GM12878 (cell line): ENCODE measurements around the gene TMEM39B. TPM values are rescaled to one million over a fixed set of nuclear protein-coding genes. Genes with fewer than 3 reads are reported as not detected.

Experiments
- ATAC-seq: fragments of 200-7000 bp; cut with Tn5 transposase; 3 replicates; pipeline ENCODE4 v1.9.1; 2020; ENCODE audit warnings: mild to moderate bottlenecking, moderate library complexity
- BruUV-seq: library from RNA; stranded (reverse); fragments of 400-500 nt; replicated peaks from 2 replicates; lab custom pipeline; 2021; lab: Mats Ljungman, UMichigan
- CTCF ChIA-PET: fragments of 300-600 bp; sonication (Branson Sonifier 250); formaldehyde crosslinking; extraction: SDS; loops from one replicate; lab custom pipeline; 2021; ENCODE audit warnings: inconsistent platforms; lab: Yijun Ruan, JAX
- POLR2A ChIA-PET: fragments of 350-600 bp; formaldehyde crosslinking; extraction: SDS; loops from one replicate; lab custom pipeline; 2021; ENCODE audit warnings: inconsistent platforms; lab: Charles Lee
- RAD21 ChIA-PET: fragments of 300-600 bp; sonication (Branson Sonifier 250); formaldehyde crosslinking; loops from one replicate; lab custom pipeline; 2023; ENCODE audit warnings: antibody characterized with exemption; ENCODE audit not compliant: unreplicated experiment; lab: Charles Lee
- SMC1A ChIA-PET: fragments of 300-600 bp; sonication (Branson Sonifier 250); formaldehyde crosslinking; loops from one replicate; lab custom pipeline; 2023; ENCODE audit not compliant: unreplicated experiment, uncharacterized antibody; lab: Charles Lee
- DNase-seq: peaks from one replicate; pipeline ENCODE4 v3.0.0-alpha.2; 2011; ENCODE audit warnings: low read depth, low spot score
- FAIRE-seq: peaks from 3 replicates; lab custom pipeline; 2011; peaks lifted over from hg19 to GRCh38; lab: Jason Lieb, UNC
- H2AFZ ChIP-seq: 2 replicates; pipeline ENCODE4 v1.6.0; 2011; ENCODE audit warnings: low read depth, low read length, control low read depth; ENCODE audit not compliant: control insufficient read depth
- H3K27ac ChIP-seq: 2 replicates; pipeline ENCODE4 v1.5.1; 2011; ENCODE audit warnings: control low read depth; ENCODE audit not compliant: control insufficient read depth, insufficient read depth
- H3K27me3 ChIP-seq, 2 experiments: replicated peaks in 1 of 2; 2 replicates each; pipeline versions ENCODE4 v1.6.0 to v1.6.1; 2011; ENCODE audit warnings: low read length in 1 of 2; ENCODE audit not compliant: control insufficient read depth in 2 of 2, insufficient read depth in 2 of 2
- H3K36me3 ChIP-seq, 2 experiments: 2 replicates each; pipeline ENCODE4 v1.5.1; 2011; ENCODE audit warnings: low read length in 1 of 2; ENCODE audit not compliant: control insufficient read depth in 2 of 2, insufficient read depth in 2 of 2
- H3K4me1 ChIP-seq: 2 replicates; pipeline ENCODE4 v1.6.1; 2011; ENCODE audit warnings: mild to moderate bottlenecking, low read length, moderate library complexity, mixed read lengths; ENCODE audit not compliant: control insufficient read depth, insufficient read depth
- H3K4me2 ChIP-seq: 2 replicates; pipeline ENCODE4 v1.6.0; 2011; ENCODE audit warnings: control low read depth; ENCODE audit not compliant: control insufficient read depth, insufficient read depth
- H3K4me3 ChIP-seq: fragments of 200-600 bp; sonication (generic); 2 replicates; pipeline ENCODE4 v1.5.1; 2016
- H3K79me2 ChIP-seq: 2 replicates; pipeline ENCODE4 v1.6.0; 2011; ENCODE audit warnings: low read length; ENCODE audit not compliant: control insufficient read depth, insufficient read depth
- H3K9ac ChIP-seq: 2 replicates; pipeline ENCODE4 v1.8.0; 2011; ENCODE audit warnings: low read length, control low read depth, mixed read lengths; ENCODE audit not compliant: control insufficient read depth, insufficient read depth
- H3K9me3 ChIP-seq: replicated peaks from 3 replicates; pipeline ENCODE4 v1.5.1; 2011; ENCODE audit warnings: mild to moderate bottlenecking, low read length; ENCODE audit not compliant: control insufficient read depth, insufficient read depth
- H4K20me1 ChIP-seq: 2 replicates; pipeline ENCODE4 v1.6.0; 2011; ENCODE audit not compliant: control insufficient read depth, insufficient read depth
- IKZF1 ChIP-seq: fragments of 450-650 bp; conservative IDR thresholded peaks from 2 replicates; pipeline ENCODE4 v1.6.1; 2017; ENCODE audit warnings: antibody characterized with exemption, mild to moderate bottlenecking
- POLR2AphosphoS5 ChIP-seq: IDR thresholded peaks from 2 replicates; pipeline ENCODE4 v1.6.1; 2011; ENCODE audit warnings: mild to moderate bottlenecking, low read length, inconsistent platforms
- WGBS: methylation state at CpG from one replicate; pipeline ENCODE4 v1.1.6; 2016; ENCODE audit warnings: low lambda C conversion rate; ENCODE audit not compliant: insufficient replicate concordance, insufficient coverage; ENCODE audit errors: missing lambda C conversion rate; 5-methylcytosine and 5-hydroxymethylcytosine counted together
- in situ Hi-C: fragments of 300-500 bp; cut with MboI; formaldehyde crosslinking; loops from 9 replicates; pipeline ENCODE4 v1.14.3; 2018; ENCODE audit warnings: mixed read lengths
- intact Hi-C: fragments of 100-400 bp; cut with micrococcal nuclease; formaldehyde crosslinking; loops from one replicate; pipeline ENCODE4 v1.14.2; 2022; ENCODE audit not compliant: unreplicated experiment
- polyA plus RNA-seq, 11 experiments: library from polyadenylated mRNA; depleted of rRNA in 4 of 11; unstranded in 6 of 11; stranded (reverse) in 5 of 11; fragments of >200 nt; fragmentation: Nextera tagmentation in 4 of 11; fragmentation: Illumina TruSeq in 1 of 11; extraction: Ambion mirVana in 4 of 11; extraction: Trizol in 1 of 11; gene quantifications; 1 replicate in 1 of 11; 2 replicates in 10 of 11; pipeline versions ENCODE4 v1.2.1 to v1.2.3, GENCODE V29; 2011 to 2016; ENCODE audit warnings: inconsistent platforms in 2 of 11, missing spikeins in 2 of 11, low read depth in 1 of 11
- total RNA-seq, 4 experiments: library from RNA; depleted of rRNA in 3 of 4; stranded (reverse); fragments of >200 nt in 3 of 4; fragmentation: Illumina TruSeq in 1 of 4; extraction: Trizol in 1 of 4; gene quantifications; 2 replicates each; pipeline versions ENCODE4 v1.2.1 to v1.2.3, GENCODE V29; 2013 to 2021

The TMEM39B gene
- total and polyA plus RNA-seq, 10 of the 15 experiments (the other 5 are each of a cell fraction or from before 2014, with no cell fraction given): 2.3 to 27.2 (median 12.3) TPM

GRCh38 chr1:32035119-32035518, 37.6 kb upstream of the TMEM39B start:
- WGBS: 99% methylated on average over 3 of the region's 3 CpGs
- POLR2A ChIA-PET: interaction anchor here (1.3 kb wide), 1 partner anchor 9 kb away, joined by 5 read pairs; no protein-coding TSS in a partner anchor

GRCh38 chr1:32040711-32041110, 32.0 kb upstream of the TMEM39B start:
- intact Hi-C loops: no loop called here
- no peaks in the 10 kb centered on the region for H3K9me3 ChIP-seq
- H3K79me2 ChIP-seq: peaks cover under 1% of the 10 kb centered on the region
- ChIA-PET CTCF (interaction anchor here (1.0 to 1.4 kb wide), 3 partner anchors 8 to 22 kb away, joined by 3 read pairs; no protein-coding TSS in a partner anchor), RAD21 (interaction anchor here (0.6 kb wide), 1 partner anchor 56 kb away, joined by 4 read pairs; no protein-coding TSS in a partner anchor), POLR2A (interaction anchor here (0.5 to 1.2 kb wide), 2 partner anchors 69 to 83 kb away, joined by 3 to 4 read pairs; no protein-coding TSS in a partner anchor), SMC1A (interaction anchor here (1.1 kb wide), 1 partner anchor 128 kb away, joined by 3 read pairs; no protein-coding TSS in a partner anchor)
- no TSS peak for BruUV-seq
- no peak for ATAC-seq
- H3K27me3 ChIP-seq: no peaks in the 10 kb centered on the region
- no peak for FAIRE-seq
- H2AFZ ChIP-seq: no peak overlapping the region
- H4K20me1 ChIP-seq: no peaks in the 10 kb centered on the region
- H3K36me3 ChIP-seq: peaks cover 35 to 52% of the 10 kb centered on the region in 2 experiments
- H3K4me3 ChIP-seq: no peak overlapping the region
- in situ Hi-C loops: no loop called here
- no peak for DNase-seq
- TF ChIP-seq POLR2AphosphoS5: no peak
- H3K4me2 ChIP-seq: no peak overlapping the region
- no peak overlapping the region for H3K27ac ChIP-seq
- no peaks in the 10 kb centered on the region for H3K4me1 ChIP-seq
- 100% methylated on average over 3 of the region's 3 CpGs for WGBS
- no peak overlapping the region for H3K9ac ChIP-seq

More at GRCh38 chr1:32035119-32035518, 37.6 kb upstream of the TMEM39B start:
- no peak overlapping the region for H3K4me3 ChIP-seq
- no peaks in the 10 kb centered on the region for H3K4me1 ChIP-seq
- no peaks in the 10 kb centered on the region for H3K27me3 ChIP-seq
- RAD21 ChIA-PET: no interaction called here
- no TSS peak for BruUV-seq
- SMC1A ChIA-PET: interaction anchor here (0.9 to 3.3 kb wide), 2 partner anchors 12 to 74 kb away, joined by 3 to 8 read pairs; no protein-coding TSS in a partner anchor
- H3K79me2 ChIP-seq: peaks cover 42% of the 10 kb centered on the region
- no peaks in the 10 kb centered on the region for H3K9me3 ChIP-seq
- H4K20me1 ChIP-seq: peaks cover 2% of the 10 kb centered on the region; the same call in 1 of the 2 replicates
- DNase-seq (no peak), ATAC-seq (no peak), FAIRE-seq (no peak)
- TF ChIP-seq IKZF1: no peak
- peaks cover 27 to 66% of the 10 kb centered on the region in 2 experiments for H3K36me3 ChIP-seq
- in situ Hi-C loops (no loop called here), intact Hi-C loops (no loop called here)
- no peak overlapping the region for H3K4me2 ChIP-seq
- CTCF ChIA-PET: interaction anchor here (0.6 to 0.9 kb wide), 2 partner anchors 103 to 413 kb away, joined by 3 to 4 read pairs; no protein-coding TSS in a partner anchor
- H2AFZ ChIP-seq: no peak overlapping the region
- no peak overlapping the region for H3K9ac ChIP-seq
- H3K27ac ChIP-seq: no peak overlapping the region
